ENCODE data around the gene TNNI2.

The TNNI2 gene

DNA sequence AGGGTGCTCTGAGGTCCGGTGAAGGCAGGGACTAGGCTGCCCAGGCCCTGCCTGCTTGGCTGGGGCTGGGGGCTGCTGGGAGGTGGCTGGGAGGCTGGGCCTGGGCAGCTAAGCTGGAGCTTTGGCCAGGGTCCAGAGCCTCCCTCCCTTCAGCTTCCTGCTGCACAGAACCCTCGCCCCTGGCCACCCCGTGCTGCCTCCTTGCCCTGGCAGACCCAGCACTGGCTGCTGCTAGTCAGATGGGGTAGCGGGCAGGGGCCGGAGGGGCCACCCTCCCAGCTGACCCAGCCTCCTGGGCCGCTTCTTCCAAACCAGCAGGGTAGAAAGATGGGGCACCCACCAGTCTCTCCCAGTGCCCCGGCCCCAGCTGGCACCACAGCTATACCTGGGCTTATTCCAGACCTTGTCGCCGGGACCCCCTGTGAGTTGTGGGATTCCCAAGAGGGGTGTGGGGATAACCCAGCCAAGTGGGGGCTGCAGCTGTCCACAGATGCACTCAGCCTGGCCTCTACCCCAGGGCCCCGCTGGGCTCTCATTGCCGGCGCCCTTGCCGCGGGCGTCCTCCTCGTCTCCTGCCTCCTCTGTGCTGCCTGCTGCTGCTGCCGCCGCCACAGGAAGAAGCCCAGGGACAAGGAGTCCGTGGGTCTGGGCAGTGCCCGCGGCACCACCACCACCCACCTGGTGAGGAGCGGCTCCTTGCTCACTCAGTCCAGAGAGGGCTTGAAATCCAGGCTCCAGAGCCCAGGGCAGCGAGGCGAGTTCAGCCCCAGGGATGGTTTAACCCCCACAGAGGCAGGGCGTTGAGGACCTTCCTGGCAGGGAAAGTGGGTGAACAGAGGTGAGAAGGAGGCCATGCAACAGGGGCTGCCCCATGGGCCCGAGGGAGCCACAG is 3.8 kb upstream of the TNNI2 start, which contains the start of gene SYT8:
Gene SYT8, plus strand, starts transcription at position 212 of the 892 bp plus-strand sequence. Its CDS starts 116 bp downstream, at position 328.
- DNase-seq = no peak

DNA sequence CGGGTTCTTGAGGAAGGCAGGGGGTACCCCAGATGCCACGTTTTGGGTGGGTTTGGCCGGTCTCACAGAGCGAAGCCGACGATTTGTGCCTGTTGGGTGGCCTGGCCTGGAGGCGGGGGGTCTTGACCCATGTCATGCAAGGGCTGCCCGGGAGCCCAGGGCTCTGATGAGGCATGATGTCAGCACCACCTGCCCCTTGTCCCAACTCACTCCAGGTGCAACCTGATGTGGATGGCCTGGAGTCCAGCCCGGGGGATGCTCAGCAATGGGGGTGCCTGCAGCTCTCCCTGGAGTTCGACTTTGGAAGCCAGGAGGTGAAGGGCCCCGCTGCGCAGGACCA is 3.1 kb upstream of the TNNI2 start:
- DNase-seq = no peak

DNA sequence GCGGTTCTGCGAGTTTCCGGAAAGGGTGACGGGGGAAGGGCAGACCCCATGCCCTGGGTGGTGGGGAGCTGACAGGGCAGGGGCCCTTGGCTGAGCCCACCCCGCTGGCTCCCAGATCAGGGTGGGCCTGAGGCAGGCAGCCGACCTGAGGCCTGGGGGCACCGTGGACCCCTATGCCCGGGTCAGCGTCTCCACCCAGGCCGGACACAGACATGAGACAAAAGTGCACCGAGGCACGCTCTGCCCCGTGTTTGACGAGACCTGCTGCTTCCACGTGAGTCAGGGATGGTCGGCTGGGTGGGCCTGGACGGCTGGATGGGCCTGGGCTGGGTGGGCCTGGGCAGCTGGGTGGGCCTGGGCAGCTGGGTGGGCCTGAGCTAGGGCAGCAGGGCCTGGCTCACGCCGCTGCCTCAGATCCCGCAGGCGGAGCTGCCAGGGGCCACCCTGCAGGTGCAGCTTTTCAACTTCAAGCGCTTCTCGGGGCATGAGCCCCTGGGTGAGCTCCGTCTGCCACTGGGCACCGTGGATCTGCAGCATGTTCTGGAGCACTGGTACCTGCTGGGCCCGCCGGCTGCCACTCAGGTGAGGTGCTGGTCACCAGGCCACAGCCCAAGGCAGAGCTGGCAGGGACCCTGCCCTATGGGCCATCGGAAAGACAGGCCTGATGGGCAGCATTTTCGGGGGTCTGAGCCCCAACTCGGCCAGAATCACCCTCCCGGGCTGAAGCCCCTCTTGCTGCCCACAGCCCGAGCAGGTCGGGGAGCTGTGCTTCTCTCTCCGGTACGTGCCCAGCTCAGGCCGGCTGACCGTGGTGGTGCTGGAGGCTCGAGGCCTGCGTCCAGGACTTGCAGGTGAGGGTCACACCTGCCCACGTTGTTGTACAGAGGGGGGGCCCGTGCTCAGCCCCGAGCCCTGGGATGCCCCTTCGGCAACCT is 2.5 kb upstream of the TNNI2 start:
- DNase-seq = no peak

DNA sequence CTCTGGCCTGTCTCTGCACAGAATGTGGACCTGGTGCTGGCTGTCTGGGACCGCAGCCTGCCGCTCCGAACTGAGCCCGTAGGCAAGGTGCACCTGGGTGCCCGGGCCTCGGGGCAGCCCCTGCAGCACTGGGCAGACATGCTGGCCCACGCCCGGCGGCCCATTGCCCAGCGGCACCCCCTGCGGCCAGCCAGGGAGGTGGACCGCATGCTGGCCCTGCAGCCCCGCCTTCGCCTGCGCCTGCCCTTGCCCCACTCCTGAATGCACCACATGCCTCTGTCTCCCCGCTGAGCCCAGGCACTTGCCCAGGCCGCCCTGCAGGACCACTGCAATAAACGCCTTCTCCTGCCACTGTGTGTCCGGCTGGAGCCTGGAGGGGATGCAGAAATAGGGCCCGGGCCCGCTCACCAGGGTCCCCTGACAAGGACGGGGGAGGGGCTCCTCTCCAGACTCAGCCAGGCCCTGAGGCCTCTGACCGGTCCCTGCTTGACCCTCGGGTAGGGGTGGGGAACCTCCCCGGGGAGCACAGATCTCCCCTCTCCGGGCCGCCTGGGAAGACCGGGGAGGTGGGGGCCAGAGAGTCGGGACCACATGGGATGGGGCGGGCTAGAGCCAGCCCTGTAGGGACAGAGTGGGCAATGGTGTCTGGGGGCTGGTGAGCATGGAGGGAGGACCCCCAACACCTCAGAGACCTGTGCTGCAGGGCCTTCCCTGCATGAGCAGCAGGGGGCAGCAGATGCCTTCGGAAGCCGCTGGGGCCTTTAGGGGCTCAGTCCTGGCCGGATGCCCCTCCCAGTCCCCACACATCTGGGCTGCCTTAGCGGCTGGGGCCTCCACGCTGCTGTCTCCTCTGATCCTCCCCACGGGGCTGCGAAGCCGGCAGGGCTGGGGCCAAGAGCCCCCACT is 1.4 kb upstream of the TNNI2 start:
- DNase-seq = peak; percentile 69 to 70

DNA sequence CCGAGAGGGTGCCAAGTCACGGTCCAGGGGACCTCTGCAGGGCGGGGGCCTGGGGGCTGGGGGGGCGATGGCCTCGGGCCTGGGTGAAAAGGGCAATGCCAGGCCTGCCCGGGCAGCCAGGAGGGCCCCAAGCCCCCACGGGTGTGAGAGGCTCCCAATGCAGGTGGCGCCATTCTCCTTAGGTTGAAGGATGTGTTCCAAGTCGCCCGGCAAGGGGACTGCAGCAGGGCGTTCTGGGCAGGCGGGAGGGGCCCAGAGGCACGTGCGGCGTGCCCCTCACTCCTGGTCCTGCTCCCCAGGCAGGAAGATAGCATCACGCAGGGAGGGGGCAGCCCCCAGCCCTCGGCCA is 730 bp upstream of the TNNI2 start:
- no peak for DNase-seq

DNA sequence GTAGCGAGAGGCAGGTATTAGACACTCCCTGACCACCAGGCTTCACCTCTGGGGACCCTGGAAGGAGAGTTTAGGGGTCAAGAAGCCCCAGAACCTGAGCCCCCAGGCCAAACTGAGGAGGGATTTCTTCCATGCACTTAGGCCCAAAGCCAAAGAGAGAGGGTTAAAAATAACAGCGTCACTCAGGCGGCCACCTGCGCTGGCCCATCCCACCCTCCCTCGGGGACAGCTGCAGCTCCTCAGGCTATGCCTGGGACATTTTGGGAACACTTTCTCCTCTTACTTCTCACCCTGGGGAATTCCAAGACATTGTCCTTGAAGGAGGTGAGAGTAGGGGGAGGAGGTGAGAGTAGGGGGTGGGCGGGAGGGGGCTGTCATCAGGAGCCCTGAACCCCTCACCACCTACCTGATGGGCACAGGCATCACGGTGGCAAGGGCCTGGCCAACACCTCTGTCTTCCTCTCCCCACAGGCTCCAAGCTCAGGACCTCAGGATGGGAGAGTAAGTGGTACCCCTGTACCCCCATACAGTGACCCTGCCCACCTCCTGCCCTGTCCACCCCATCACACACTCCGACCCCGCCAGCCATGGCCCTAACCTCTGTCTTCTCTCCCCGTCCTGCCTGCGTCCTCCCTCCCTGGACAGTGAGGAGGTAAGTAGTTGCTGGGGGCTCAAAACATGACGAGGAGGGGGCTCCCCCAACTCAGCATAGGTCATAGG is 583 bp downstream of the TNNI2 start:
- DNase-seq = no peak

DNA sequence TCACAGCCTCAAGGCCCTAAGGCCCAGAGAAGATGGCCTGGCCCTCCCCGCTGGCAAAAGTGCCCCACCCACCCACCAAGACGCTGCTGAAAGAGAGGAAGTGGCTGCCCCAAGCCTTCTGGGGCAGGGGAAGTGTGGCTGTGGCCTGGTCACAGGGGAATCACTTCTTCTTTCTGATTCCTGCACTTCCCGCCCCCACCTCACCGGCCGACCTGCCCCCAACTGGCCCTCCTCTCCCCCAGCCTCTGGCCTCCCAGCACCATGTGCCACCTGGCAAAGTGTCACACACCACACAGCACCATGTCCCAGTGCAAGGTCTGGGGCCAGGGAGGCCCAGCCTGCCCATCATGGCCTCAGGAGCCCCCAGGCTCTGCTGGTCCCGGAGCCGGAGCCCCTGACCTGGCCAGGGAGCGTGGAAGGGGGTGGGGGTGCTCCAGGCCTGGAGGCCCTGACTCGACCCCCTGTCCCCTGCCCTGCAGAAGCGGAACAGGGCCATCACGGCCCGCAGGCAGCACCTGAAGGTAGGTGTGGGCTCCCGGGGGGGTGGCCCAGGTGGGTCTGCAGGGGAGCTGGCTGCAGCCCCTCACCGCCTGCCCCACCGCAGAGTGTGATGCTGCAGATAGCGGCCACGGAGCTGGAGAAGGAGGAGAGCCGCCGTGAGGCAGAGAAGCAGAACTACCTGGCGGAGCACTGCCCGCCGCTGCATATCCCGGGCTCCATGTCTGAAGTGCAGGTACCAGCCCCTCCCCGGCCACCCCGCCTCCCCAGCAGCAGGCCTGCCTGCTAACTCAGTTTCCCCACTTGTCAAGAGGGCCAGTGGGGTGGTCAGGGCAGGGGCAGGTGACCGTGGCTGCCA is 1.4 kb downstream of the TNNI2 start:
- DNase-seq = no peak

DNA sequence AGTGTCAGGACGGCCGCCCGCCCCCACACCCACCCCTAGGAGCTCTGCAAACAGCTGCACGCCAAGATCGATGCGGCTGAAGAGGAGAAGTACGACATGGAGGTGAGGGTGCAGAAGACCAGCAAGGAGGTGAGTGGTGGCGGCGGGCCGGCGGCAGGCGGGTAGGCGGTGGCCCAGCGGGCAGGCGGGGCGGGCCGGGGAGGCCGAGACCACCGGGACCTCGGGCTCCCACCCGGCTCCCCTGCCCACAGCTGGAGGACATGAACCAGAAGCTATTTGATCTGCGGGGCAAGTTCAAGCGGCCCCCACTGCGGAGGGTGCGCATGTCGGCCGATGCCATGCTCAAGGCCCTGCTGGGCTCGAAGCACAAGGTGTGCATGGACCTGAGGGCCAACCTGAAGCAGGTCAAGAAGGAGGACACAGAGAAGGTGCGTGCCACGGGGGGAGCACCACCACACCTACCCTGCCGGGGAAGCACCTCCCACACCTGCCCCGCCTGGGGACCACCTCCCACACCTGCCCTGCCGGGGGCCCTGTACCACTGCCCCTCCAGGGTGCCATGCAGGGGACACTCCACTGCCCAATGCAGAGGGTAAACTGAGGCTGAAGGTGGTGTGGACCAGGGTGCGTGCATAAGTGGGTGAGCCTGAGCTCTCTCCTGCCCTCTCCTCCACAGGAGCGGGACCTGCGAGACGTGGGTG is 2.1 kb downstream of the TNNI2 start:
- no peak for DNase-seq

DNA sequence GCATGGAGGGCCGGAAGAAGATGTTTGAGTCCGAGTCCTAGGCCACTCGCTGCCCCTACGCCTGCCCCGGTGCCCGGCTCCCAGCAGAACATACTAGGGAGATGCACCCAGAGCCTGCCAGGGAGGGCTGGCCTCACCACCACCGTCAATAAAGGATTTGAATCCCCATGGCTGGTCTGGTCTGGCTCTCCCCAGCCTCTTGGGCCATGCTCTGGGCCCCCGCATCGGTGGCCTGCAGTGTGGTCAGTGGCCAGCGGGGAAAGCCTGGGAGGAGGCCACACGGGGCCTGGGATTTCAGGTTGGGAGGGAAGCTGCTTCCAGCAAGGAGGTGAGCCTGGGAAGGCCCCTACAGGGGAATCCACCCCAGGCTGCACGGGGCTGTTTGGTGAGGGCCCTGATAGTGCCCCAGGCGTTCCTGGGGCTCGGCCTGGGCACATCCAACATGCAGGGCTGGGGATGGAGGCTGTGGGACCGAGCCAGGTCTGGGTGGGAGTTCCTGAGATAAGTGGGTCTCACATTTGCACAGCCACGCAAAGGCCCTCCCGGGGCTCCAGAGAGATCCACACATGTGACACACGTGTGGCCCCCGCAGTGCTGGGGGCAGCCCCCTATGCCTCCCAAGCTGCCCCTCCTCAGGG is 2.8 kb downstream of the TNNI2 start:
- DNase-seq = no peak

DNA sequence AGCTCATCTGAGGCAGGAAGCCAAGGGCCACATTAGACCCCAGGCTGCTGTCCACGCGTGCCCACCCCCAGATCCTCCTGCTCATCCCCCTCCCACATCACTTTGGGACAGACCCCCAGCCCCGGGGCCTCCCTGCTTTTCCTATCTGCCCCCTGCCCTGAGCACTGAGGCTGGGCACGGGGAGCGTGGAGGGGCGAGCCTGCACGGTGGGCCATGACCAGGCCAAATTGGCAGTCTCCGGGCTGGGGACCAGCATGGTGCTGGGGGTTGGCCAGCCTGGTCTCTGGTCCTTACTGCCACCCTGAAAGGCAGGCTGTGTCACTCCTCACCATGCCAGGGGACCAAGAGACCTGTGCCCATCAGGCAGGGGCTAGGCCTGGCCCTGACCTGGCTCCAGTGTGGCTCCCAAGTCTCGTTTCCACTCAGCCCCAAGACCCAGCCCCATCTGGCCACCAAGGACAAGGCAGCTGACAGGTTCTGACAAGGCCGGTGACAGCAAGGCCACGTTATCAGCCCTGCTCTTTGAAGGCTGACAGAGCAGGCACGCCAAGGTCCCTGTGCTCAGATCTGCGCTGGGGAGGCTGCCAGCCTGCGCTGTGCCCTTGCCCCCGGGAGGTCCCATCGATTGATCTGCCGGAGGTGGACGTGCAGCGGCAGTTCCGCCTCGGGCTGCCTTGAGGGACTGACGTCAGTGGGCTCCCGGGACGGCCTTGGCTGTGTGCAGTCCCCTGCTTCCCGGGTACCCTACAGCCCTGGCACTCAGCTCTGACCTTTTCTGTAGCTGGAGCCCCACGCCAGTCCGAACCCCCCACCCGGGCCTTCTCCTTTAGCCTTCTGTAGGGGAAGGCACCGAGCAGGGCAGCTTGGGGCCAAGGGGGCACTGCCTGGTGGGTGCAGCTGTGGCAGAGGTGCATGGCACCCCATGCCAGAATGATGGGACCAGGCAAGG is 3.6 kb downstream of the TNNI2 start:
- DNase-seq = no peak

DNA sequence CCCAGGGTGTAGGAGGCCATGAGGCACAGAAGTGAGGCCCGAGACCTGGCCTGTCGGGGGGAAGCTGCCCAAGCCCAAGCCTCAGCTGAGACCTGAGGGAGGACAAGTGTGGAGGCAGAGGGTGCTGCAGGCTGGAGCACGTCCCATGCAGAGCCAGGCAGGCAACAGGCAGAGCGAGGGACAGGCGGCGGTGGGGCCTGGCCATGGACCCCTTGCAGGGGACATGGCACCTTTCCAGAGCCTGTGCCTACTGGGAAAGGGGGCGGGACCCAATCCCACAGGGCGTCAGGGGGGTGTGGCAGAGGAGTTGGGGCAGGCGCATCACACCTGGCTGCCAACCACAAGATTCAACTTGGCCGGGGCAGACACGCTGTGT is 4.3 kb downstream of the TNNI2 start:
- no peak for DNase-seq

DNA sequence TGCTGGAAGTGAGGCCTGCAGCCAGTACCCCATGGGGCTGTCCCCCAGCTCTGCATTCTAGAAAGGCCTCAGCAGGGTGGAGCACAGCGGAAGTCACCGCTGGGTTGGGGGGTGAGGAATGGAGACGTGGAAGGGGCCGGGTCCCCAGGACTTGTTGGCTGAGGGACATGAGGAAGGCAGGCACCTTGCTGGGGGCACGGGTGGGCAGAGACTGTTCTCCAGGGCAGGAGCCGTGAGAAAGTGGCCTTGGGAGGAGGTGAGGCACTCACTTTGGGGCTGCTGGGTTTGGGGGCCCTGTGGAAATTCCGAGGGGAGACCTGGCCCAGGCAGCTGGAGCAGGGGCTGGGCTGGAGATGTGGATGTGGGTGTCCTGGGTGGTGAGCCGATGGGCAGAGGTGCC is 5.0 kb downstream of the TNNI2 start:
- DNase-seq = no peak

DNA sequence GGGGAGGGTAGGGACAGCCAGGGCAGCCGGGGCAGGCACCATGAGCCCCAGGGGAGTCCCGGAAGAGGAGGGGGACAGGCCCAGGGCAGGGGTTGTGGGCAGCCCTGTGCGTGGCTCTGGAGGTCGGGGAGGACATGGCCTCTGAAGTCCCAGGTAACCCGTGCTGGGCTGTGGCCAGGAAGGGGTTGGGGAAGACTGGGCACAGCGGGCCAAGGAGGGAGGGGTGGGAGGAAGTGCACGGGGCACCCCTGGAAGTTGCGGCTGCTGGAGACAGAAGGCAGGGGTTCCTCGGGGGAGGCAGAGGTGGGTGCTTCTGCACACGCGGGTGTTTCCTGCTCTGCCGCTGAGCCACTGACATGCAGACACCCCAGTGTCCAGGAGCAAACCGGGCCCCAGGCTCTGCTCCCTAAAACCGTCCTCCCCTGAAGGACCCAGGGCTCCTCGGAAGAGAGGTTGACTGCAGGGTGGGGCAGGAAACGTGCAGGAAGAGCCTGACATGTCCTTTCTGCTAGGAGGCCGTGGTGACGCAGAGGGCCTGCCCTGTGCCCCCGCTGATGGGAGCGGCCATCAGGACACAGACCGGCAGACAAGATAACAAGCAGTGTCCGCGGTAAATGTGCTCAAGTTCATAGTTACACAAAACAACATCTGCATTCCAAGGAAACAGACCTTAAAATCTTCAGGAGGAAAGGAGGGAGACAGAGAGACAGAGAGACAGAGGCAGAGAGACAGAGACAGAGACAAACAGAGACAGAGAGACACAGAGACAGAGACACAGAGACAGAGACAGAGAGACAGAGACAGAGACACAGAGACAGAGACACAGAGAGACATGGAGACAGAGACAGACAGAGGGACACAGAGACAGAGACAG is 5.7 kb downstream of the TNNI2 start:
- peak; percentile 21 to 23 for DNase-seq

DNA sequence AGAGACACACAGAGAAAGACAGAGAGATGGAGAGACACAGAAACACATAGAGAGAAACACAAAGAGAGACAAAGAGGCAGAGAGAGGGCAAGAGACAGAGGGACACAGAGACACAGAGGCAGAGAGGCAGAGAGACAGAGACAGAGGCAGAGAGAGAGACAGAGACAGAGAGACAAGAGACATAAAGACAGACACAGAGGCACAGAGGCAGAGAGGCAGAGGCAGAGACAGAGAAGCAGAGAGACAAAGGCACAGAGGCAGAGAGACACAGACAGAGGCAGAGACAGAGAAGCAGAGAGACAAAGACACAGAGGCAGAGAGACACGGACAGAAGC is 6.3 kb downstream of the TNNI2 start:
- no peak for DNase-seq

DNA sequence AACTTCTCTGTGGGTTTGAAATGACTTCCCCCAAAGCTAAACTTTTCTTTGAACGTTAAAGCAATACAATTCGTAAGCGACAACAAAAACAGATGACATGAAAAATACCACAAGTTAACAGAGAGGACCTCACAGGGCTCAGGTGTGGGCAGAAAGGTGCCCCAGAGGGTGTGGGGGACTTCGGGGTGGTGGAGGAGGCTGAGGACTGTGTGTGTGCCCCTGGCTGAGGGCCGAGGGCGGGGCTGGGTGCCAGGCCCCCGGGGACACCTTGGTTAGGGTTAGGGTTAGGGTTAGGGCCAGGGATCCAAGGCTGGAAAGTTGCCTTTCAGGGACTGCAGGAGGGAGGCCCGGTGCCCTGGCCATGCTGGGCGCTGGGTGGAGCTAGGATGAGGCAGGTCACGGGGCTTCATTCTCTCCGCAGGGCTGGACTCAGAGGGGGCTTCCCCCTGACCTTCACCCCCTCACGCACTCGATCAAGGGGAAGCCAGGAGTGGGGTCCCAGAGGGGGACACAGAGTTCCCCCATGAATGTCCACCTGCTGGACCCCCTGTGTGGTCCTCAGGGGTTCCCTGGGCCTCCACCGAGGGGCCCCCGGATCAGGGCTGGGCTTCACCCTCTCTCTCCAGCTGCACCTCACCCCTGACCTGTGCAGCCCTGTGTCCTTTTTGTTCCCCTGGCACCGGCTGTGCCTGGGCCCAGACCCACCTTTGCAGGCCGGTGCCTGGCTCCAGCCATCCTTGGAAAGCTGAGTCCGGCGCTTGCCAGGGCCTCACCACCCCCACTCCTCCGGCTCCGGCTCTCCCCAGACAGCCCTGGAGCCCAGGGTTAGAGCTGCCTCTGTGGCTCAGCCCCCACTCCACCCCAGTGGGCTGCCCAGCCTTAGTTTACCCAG is 7.0 kb downstream of the TNNI2 start:
- no peak for DNase-seq

DNA sequence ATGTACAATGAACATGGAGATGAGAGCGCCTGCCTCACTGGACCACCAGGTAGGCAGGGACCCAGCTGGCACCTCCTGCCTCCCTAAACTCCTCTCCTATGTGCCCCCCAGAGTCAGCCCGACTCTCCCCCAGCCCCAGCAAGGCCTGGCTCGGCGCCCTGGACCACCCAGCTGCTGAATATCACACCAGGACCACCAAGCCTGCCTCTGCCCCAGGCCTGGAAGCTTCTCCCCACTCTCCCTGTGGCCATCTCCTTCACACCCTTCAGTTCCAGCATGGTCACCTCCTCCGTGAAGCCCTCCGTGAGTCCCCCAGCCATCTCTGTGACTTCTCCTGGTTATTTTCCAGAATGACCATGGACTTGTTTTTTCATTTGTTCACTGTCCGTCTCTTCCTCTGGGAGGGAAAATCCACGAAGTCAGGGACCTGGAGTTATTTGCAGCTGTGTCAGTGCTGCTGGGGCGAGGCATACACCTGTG is 7.7 kb downstream of the TNNI2 start:
- DNase-seq = no peak
